ENCODE data around the gene RAB6A.

DNA sequence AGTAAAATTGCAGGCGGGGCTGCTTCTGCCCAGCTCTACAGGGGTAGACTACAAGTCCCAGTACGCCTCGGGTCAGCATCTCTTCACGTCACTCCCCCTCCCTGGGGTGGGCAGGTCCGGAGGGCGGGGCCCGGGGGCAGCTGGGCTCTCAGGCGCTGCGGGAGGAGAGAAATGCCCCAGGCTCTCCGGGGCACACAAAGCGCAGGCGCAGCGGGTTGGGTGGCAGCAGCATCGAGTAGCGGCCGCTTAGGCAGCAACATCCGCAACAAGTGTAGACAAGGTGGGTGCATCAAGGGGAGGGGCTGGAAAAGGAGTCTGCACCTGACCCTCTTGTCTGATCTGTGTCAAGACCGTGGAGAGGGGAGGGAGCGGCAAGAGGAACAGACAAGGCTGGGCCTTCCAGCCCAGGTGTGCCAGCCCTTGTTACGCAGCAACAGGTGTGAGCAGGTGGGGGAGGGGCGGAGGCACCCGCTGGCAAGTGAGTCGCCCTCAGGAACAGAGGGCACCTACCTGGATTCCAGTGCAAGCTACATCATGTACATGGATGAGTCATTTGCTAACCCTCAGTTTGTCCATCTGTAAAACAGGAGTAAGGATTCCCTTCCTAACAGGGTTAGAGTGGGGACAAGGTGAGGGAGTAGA lies 113.3 kb downstream of the RAB6A start:
- TF ChIP-seq, protein P1, sequence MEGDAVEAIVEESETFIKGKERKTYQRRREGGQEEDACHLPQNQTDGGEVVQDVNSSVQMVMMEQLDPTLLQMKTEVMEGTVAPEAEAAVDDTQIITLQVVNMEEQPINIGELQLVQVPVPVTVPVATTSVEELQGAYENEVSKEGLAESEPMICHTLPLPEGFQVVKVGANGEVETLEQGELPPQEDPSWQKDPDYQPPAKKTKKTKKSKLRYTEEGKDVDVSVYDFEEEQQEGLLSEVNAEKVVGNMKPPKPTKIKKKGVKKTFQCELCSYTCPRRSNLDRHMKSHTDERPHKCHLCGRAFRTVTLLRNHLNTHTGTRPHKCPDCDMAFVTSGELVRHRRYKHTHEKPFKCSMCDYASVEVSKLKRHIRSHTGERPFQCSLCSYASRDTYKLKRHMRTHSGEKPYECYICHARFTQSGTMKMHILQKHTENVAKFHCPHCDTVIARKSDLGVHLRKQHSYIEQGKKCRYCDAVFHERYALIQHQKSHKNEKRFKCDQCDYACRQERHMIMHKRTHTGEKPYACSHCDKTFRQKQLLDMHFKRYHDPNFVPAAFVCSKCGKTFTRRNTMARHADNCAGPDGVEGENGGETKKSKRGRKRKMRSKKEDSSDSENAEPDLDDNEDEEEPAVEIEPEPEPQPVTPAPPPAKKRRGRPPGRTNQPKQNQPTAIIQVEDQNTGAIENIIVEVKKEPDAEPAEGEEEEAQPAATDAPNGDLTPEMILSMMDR (IDR thresholded peaks at IDR 0.05; ENCODE audit: low read length), result no peak
- TF ChIP-seq EZH2phosphoT487 (IDR thresholded peaks at IDR 0.05; ENCODE audit: low read length), result no peak

Data from MM.1S (cell line).